Endothelial cell of umbilical vein (primary cell): ENCODE measurements around the gene PLEKHH2.

ENCODE experiments used
- CTCF ChIP-seq, 2 donors: IDR thresholded peaks; 1 replicate in 1 of 2; 2 replicates in 1 of 2; pipeline ENCODE4 v1.5.1; 2011; ENCODE audit warnings: low read length in 2 of 2, mild to moderate bottlenecking in 2 of 2, moderate library complexity in 2 of 2, control low read depth in 1 of 2, inconsistent platforms in 1 of 2, low read depth in 1 of 2; ENCODE audit not compliant: insufficient read depth in 1 of 2; ENCODE audit errors: extremely low read depth in 1 of 2
- POLR2AphosphoS5 ChIP-seq: IDR thresholded peaks from 2 replicates; pipeline ENCODE4 v1.6.1; 2012; ENCODE audit warnings: low read depth, mild to moderate bottlenecking, control low read depth, low read length, moderate library complexity; ENCODE audit not compliant: insufficient read depth

GRCh38 chr2:43708178-43708577, 71.1 kb downstream of the PLEKHH2 start:
- TF ChIP-seq CTCF (IDR thresholded peaks at IDR 0.05; ENCODE audit: extremely low read depth in 1 of 2, insufficient read depth in 1 of 2, low read depth in 1 of 2, low read length in 2 of 2), result no peak
- TF ChIP-seq POLR2AphosphoS5, result no peak
